Measurements from ENCODE around the gene HMGB1.

HMGB1 gene

DNA sequence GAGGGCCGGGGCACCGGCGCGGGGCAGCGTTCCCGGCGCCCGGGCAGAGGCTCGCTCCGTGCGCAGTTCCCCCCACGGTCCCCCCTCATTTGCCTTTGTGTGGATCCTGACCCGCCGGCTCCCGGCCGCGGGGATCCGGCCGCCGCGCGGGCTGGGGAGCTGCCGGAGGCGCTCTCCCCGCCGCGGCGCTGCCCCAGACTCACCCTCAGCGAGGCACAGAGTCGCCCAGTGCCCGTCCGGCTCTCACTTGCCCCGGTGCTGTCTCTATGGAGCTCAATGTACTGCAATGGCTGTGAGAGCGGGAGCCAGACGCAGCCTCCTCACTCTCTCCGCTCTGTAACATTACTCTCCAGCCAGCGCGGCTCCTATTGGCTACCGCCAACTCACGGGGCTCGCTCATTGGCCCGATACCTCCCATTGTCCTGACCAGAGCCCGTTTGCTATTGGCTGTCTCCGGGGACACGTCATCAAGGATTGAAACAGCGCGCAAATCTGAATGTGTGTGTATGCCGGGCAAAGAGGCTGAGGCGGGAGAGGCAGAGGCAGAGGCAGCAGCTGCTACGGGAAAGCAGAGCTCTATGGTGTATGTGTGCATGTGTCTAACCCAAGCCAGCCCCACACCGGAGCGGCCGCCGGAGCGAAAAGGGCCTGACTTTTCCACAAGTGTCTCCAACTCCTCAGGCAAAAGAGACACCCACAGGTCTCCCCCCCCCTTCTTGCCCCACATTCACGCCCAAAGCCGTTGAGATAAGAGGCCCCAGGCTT is at the start of gene HMGB1:
Gene HMGB1, minus strand, starts transcription at position 344 of the 765 bp plus-strand sequence. CDS start 2,256 bp downstream, outside the sequence.
- DNase-seq: peak; percentile 98

DNA sequence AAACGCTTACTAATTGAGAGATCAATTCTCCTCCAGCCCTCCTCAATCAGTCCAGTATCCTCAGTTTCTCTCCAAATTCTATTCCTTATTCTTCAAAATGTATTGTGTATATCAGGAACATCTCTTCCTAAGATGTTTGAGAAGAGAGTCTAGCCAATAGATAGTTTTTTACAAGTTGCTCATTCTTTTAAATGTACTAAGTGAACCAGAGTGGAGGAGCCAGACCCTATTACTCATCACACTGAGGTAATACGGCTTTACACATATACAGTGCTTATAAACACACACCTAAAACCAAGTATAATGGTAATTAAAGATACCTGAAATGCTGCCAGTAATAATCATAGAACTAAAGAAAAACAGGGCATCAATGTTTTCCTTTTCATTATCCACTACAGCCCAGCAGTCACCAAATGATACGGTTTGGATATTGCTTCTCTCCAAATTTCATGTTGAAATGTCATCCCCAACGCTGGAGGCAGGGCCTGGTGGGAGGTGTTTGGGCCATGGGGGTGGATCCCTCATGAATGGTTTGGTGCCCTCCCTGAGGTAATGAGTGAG is 45.2 kb upstream of the HMGB1 start:
- DNase-seq: peak; percentile 24

DNA sequence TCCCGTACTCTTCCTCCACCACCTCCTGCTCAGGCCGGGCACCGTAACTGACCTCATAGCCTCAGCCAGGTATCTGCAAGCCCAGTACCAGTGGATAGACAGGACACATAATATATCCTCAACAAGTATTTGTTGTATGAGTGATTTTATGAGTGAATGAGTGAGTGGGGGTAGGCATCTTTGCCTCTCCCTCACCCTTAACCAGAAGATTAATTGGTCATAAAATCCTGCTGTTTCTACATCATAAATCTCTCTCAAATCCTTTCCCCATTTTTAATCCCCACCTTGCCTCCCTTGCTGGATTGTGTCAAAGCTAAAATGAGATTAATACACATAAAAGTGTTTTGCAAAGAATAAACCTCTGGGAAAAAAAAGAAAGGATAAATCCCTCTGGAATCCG is 44.4 kb upstream of the HMGB1 start:
- peak; percentile 5 for DNase-seq

DNA sequence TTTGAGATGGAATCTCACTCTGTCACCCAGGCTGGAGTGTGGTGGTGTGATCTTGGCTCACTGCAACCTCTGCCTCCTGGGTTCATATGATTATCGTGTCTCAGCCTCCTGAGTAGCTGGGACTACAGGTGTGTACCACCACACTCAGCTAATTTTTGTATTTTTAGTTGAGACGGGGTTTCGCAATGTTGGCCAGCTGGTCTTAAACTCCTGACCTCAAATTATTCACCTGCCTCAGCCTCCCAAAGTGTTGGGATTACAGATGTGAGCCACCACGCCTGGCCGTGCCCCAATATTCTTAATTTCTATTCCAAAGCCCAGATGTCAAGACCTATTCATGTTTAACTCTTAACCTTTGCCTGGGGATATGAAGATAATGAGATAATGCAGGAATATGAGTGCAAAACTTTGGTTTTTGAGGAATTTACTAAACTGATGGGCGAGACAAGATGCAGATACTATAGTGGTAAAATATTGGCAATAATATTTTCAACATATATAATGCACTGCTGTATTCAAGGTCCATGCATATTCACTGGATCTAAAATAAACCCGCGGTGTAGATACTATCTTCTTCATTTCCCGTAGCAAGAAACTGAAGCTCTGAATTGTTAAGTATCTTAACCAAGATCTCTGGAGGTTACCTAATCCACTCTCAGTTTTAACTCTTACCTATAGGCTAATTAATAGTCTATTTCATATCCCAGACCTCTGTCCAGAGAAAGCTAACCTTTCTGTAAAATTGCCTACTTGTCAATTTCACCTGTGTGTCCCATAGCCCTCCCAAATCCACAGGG is 43.7 kb upstream of the HMGB1 start:
- no peak for DNase-seq

DNA sequence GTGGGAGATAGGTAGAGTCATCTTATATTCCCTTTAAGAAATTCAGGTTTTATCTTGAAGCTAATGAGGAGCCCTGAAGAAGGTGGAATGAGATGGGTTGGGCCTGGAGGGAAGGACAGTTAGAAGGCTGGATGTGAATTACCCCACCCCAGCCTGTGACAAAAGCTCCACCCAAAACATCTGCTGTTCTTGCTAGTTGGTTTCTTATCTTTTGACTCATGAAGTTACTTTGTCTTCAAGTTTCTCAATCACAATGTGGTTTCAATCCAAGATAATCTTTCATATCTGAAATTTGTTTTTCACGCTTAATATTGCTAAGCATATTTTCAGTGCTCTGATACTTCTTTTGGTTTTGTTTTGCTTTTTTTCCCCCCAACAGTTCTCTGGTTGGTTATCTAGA is 38.3 kb upstream of the HMGB1 start:
- DNase-seq: no peak

DNA sequence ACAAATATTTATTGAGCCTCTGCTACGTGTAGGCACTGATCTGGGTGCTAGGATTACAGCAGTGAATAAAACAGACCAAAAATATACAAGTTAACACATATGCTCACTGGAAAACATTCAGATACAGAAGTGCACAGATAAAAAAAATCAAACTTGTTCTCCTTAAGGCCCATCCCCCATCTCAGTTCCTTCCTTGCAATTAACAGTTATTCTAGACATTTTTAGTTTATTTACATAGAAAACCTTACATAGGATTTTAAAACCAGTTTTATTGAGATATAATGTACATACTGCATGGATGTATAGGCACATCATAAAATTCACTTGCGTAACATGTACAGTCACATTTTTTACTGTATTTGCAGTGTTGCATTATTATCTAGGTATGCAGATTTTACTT is 36.5 kb upstream of the HMGB1 start:
- DNase-seq: no peak

DNA sequence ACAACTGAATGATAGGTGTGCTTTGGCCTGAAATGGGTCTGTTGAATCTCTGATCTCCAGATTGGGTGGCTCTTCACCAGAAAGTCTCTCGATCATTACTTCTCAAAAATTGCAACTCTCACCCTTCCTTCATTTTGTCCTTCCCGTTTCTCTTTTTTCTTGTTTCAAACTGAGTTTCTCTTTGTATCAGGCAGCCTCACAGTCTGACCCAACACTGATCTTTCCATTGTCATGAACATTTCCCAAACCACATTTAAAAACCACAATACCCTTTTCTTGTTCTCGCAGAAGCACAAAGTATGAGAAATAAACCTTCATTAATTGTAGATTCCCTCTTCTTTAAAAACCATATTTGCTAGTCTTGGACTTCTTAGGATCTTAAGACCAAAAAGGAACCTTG is 33.6 kb upstream of the HMGB1 start:
- DNase-seq: no peak

DNA sequence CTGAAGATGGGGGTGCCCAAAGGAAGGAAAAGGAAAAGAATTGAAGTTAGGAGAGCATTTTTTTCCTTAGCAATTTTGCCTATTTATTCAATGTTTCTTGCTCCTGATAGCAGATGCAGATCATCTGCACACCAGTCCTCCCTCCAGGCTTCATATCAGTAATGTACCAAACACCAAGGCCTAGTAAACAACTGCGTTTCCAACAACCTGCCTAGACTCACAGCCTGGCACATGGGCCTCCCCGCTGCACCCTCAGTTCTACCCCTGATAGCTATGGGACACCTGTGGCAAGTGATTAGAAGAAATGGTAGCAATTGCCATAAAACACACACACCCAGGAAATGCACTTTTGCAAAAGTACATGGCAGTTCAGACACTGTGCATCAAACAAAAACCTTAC is 30.4 kb upstream of the HMGB1 start:
- no peak for DNase-seq

DNA sequence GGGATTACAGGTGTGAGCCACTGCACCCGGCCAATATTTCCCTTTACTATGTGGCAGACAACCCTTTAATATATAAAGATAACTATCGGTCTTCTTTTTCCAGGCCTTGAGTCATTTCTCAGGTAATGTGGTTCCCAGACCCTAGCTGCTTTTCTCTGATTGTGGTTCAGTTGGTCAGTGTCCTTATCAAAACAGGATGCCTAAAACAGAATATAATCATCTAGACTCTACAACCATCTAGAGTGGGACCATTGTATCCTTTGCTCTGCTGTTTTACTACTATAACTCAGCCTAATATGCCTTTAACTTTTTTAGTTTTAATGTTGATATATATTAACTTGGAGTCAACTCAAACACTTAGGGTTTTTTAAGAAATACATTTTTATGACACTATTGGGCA is 30.0 kb upstream of the HMGB1 start:
- no peak for DNase-seq

DNA sequence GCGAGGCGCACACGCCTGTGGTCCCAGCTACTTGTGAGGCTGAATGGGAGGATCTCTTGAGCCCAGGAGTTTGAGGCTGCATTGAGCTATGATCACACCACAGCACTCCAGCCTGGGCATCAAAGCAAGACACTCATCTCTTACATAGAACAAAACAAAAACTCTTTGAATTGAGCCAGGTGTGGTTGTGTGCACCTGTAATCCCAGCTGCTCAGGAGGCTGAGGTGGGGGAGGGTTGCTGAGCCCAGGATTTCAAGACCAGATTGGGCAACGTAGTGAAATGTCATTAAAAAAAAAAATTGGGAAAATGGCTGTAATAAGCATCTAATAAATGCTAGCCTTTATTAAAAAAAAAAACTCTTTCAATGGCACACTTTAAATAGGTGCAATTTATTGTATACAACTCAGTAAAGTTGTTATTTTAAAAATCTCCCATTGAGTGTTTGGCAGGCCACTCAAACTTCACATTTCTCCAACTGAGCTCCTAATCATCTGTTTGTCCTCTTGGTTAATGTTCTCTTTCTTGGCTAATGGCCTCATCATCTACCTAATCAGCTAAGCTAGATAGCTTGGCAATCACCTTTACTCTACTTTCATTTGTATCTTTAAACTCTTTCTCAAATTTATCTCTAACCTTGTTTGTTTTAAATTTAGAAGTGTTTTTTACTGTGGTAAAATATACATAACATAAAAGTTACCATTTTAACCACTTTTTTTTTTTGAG is 28.1 kb upstream of the HMGB1 start:
- DNase-seq: no peak

DNA sequence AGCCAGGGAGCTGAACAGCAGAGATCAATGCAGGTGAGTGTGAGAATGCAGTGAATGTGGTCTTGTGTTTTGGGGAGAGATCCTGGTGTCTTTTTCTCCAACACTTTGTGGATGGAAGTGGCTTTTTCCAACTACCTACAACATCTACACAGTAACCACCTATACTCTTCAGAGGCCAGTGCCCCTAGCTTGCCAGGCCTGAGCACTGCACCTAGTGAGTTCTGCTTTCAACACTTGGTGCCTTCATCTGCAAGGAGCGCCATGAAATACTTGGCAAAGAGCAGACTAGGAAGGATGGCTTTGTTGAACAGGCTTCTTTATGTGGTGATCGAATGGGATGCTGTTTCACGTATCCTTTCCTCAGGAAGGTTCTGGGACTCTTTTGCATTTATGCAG is 21.3 kb upstream of the HMGB1 start:
- DNase-seq: no peak

DNA sequence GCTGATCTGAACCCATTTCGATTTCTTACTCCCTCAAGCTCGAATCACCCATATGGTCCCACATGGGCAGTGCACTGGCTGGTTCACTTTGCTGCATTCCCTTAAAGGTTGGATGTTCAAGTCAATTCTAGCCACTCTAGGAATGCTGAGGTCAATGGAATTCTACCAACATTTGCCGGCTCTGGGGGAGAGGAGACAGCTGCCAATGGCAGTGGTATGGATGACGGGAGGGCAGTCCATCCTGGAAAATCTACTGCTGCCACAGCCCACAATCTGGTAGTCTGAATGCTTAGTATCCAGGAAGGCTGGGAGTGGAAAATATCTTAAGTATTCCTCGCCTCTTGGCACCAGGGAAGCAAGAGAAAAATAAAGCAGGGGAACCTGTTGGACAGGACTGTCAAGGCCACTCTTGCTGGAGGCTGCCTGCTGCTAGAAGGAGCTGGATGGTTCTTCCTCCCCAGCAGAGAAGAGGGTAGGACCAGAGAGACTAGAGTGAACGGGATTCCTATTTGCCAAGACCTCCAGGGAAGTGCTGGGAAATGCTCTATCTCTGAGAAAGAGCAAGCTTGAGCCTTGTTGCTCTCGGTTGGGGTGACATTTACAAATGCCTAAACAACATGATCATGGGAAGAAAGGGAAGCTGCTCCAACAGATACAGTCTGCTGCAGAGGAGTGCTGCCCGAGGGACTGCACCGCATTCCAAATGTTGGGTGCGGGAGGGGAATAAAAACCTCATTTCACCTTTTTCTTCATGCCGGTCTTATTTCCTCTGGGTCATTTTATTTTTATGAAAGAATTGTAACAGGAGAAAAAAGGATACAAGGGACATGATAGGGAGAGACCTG is 20.7 kb upstream of the HMGB1 start:
- DNase-seq: no peak

DNA sequence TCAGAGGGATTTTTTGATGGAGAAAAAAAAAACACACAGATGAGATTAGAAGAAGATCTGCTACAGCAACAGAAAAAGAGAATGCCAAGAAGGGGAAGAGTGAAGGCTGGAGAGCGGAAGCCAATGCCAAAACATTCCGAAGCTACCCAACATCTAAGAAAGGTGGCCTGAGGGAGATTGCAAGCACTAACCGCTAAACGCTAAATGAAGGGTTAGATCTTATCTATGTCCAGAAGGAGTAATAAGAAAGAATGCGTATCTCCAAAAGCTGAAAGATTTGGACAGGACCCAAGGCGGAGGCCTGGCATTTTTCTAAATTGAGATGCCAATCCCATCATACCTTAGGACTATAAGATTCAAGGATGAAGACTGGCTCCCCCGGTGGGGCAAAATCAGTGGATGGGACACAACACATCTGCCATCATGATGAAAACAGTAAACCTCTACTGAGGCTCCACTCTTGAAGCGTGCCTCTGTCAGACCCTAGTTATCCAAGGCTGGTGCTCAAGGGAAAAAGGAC is 15.6 kb upstream of the HMGB1 start:
- no peak for DNase-seq

DNA sequence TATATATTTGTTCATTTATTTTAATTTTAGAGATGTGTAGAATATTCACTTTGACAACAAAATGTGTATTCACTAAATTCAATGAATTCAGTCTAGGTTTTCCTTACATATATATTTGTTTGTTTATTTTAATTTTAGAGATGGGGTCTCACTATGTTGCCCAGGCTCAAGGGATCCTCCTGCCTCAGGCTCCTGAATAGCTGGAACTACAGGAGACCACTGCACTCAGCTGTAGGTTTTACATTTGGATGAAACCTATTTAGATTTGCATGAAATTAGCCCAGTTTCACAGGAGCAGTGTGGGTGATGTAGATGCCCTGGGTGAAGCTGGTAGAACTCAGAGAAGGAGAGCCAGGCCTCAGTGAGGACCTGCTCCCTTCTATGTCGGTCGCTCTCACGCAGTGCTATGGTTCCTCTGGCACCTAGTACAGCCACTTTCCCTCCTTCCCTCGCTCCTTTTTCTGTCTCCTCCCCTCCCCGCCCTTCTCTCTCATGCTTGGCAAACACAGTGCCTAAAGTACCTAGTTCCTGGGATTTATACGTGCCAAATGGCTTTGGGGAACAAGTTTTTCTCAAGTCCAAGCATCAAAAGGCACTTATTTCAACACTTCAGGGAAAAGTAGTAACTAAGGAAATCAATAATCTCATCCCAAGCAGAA is 14.7 kb upstream of the HMGB1 start:
- peak; percentile 3 for DNase-seq

DNA sequence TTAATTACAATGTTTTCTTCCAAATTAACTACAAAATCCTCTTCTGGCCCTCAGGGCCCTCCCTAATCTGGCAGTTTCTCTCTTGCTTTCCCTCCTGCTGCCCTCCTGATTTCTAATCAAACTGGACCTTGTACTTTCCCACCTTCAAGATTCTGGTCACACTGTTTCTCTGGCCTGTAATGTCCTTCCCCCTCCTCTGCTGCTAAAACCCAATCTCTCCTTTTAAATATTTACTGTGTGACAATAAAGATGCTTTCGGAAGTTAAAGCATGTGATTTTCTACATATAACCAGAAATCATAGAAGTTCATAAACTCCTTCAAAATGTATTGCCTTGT is 14.1 kb upstream of the HMGB1 start:
- DNase-seq: no peak

DNA sequence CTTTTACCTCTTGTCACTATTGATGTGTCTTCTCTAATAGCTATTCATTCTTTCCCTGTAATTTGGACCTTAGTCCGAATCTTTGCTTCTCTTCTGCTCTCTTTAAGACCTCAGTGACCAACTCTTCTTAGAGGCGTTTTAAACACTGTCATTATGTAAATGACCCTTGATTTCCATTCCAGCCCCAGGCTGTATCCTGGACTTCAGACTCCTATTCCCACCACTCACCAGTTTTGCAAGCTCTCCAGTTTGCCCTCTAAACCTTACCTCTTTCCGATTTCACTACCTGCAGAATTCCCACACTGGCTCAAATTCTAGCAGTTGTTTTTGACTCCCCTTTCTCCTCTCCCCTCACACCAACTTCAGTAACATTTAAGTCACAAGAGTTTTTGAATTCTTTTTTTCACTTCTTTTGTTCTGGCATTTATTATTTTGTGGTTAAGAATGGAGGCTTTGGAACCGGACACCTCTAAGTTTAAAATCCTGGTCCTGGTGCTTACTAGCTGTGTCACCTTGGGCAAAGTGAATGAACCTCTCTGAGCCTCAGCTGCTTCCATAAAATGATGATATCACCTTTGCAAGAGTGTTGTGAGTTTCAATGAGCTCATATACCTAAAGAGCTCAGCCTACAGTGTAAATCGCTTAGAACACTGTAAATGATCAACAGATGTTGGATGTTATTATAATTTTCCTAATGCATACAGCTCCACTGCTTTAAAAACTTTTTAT is 13.6 kb upstream of the HMGB1 start:
- DNase-seq: peak; percentile 34

DNA sequence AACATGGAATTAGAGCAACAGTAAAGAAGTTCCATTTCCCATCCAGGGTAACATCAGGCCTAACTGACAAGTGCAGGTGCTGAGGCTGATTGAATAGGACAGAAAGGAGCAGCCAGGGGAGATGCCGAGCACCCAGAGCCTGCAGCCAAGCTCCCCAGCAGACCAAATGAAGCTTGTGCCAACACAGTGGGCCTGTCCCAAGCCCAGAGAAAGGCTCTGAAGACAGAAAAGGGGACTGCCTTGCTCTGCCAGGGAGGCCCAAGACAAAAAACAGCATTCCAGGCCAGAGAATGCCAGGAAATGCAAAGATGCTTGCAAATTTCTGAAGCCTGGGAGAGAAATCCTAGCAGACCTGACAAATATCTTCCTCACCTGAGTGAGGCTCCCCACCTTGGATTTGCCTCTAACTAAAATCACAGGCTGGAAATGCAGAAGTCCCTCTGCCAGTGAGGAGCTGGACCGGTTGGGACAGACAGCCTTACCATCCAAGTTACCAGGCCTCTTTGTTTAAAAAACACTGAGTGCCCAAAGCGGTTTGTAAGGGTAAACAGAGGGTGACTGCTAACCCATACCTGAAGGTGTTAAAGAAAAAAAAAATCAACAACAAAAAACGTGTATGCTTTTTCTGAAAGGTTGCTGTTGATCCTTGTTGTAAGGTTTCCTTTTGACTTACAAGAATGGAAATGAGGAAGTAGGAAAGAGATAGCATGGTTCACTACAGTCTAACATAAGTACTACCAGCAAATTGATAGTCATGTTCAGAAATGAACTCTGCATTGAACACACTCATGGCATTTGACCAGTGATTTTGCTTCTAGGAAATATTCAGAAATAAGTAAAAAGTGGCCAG is 11.8 kb upstream of the HMGB1 start:
- DNase-seq: no peak

DNA sequence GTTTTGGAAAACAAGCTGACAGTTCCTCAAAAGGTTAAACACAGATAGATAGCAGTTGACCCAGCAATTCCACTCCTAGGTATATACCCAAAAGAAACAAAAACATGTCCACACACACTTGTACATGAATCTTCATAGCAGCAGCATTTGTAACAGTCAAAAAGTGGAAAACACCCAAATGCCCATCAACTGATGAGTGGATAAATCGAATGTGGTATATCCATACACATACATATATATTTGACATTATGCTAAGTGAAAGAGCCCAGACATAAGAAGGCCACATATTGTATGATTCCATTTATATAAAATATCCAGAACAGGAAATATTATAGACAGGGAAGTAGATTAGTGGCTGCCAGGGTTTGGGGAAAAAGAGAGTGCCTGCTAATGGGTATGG is 7.9 kb upstream of the HMGB1 start:
- no peak for DNase-seq

DNA sequence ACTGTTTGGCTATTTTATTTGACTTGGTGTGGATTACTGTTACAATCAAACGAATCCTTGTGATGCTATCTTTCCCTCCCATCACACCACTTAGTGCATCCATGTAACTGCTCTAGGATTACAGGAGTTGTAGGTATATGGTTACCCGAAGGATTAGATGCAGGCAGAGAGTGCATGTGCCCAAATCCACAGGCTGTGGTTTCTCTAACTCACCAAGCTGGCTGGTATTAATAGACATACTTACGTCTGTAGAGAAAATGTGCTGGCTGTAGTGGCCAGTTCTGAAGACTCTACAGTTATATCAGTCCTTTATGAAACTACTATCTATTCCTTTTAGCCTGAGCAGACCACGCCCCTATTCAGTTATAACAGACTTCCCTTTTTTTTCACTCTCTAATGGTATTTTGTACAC is 1.1 kb upstream of the HMGB1 start:
- DNase-seq: peak; percentile 37

DNA sequence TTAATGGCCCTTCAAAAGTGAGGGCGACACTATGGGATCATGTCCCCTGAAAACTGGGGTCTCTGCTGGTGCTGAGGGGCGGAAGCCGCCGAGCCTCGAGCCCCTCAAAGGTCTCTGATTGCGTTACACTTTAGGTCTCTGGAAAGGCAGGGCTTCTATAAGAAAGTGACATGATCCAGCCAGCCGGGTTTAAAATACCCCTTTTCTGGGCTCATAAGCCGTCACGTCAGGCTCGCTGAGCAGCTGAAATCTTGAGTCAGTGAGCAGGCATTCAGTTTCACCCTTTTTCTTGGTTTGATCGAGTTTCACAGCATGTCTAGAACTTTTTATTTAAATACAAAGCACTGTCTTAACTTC is 600 bp upstream of the HMGB1 start:
- DNase-seq: peak; percentile 58

DNA sequence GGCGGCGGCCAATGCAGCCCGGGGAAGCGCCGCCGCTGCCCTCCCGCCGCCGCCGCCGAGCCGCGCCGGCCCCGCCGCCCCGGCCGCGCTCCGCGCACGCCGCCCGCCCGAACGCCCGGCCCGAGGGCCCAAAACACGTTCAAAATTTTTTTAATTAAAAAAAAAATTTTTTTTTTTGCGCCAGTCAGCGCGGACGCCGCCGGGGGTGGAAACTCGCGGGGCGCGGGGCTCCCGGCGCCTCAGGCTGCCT is 468 bp downstream of the HMGB1 start:
- peak; percentile 32 for DNase-seq
